Stomach (tissue), 9 donors: ENCODE measurements around the gene FAAP20. TPM values are rescaled to one million over a fixed set of nuclear protein-coding genes. Genes with fewer than 3 reads are reported as not detected.
A peak's percentile ranks its signal among the peaks of the same experiment; 100 is the strongest.

Experiments
- DNase-seq, 2 donors: peaks; one replicate each; pipeline versions ENCODE4 v3.0.0 to v3.0.0-alpha.2; 2013 to 2019
- H3K27ac ChIP-seq, 5 donors: fragments of 200-600 bp in 4 of 5; sonication (generic) in 4 of 5; one replicate each; pipeline ENCODE4 v1.5.1; 2013 to 2019; ENCODE audit warnings: mild to moderate bottlenecking in 1 of 5, moderate library complexity in 1 of 5
- H3K27me3 ChIP-seq, 3 donors: fragments of 200-600 bp; sonication (generic); one replicate each; pipeline ENCODE4 v1.5.1; 2017 to 2019; ENCODE audit warnings: mixed run types in 1 of 3
- H3K36me3 ChIP-seq, 4 donors: fragments of 200-600 bp; sonication (generic); 1 replicate in 3 of 4; 2 replicates in 1 of 4; pipeline ENCODE4 v1.5.1; 2016 to 2019
- H3K4me1 ChIP-seq, 4 donors: fragments of 200-600 bp; sonication (generic); one replicate each; pipeline ENCODE4 v1.5.1; 2016 to 2019
- H3K4me3 ChIP-seq, 4 donors: fragments of 200-600 bp; sonication (generic) in 3 of 4; one replicate each; pipeline ENCODE4 v1.5.1; 2016 to 2019; ENCODE audit warnings: mild to moderate bottlenecking in 1 of 4
- H3K9me3 ChIP-seq, 4 donors: fragments of 200-600 bp; sonication (generic); one replicate each; pipeline ENCODE4 v1.5.1; 2016 to 2019
- EP300 ChIP-seq: sonication (generic); formaldehyde crosslinking; IDR thresholded peaks from one replicate; pipeline ENCODE4 v1.6.1; 2017; ENCODE audit warnings: antibody characterized with exemption
- POLR2A ChIP-seq, 4 donors: fragments of 450-650 bp; IDR thresholded peaks; one replicate each; pipeline ENCODE4 v1.6.1; 2016; ENCODE audit warnings: antibody characterized with exemption in 4 of 4, control low read depth in 2 of 4, mild to moderate bottlenecking in 1 of 4, moderate library complexity in 1 of 4
- POLR2AphosphoS5 ChIP-seq, 3 donors: sonication (generic); formaldehyde crosslinking; IDR thresholded peaks; one replicate each; pipeline ENCODE4 v1.6.1; 2016; ENCODE audit warnings: antibody characterized with exemption in 3 of 3
- WGBS, 5 donors: extraction: QIAGEN DNeasy Blood & Tissue Kit in 3 of 5; methylation state at CpG; one replicate each; pipeline versions ENCODE4 v1.1.5 to v1.1.7; 2013 to 2018; 5-methylcytosine and 5-hydroxymethylcytosine counted together
- intact Hi-C: fragments of 100-400 bp; cut with DNase I; formaldehyde crosslinking; loops from one replicate; pipeline ENCODE4 v1.15.1; 2023; ENCODE audit warnings: low total_unique reads
- polyA plus RNA-seq, 3 donors: library from polyadenylated mRNA; stranded (reverse); fragments of 200-250 nt; gene quantifications; one replicate each; pipeline ENCODE4 v1.2.3, GENCODE V29; 2013
- total RNA-seq, 5 donors: library from RNA; depleted of rRNA; stranded (reverse); fragments of >200 nt; gene quantifications; one replicate each; pipeline versions ENCODE4 v1.1.0 to v1.2.3, GENCODE V29; 2014 to 2016
- TF ChIP-seq, protein P1 (sequence below), 7 experiments: fragments of 450-650 bp in 4 of 7; fragments of 200-600 bp in 3 of 7; sonication (generic) in 3 of 7; IDR thresholded peaks; one replicate each; pipeline ENCODE4 v1.5.1; 2016 to 2019; ENCODE audit warnings: antibody characterized with exemption in 7 of 7, control low read depth in 2 of 7, mild to moderate bottlenecking in 1 of 7
- donor health status: healthy with polysubstance abuse.
- donor health status: Bipolar disorder and iron deficiency.
- donor health status: healthy.

Gene FAAP20
- total and polyA plus RNA-seq, 8 donors, result 8.2 to 170 (median 67.1) TPM

DNA sequence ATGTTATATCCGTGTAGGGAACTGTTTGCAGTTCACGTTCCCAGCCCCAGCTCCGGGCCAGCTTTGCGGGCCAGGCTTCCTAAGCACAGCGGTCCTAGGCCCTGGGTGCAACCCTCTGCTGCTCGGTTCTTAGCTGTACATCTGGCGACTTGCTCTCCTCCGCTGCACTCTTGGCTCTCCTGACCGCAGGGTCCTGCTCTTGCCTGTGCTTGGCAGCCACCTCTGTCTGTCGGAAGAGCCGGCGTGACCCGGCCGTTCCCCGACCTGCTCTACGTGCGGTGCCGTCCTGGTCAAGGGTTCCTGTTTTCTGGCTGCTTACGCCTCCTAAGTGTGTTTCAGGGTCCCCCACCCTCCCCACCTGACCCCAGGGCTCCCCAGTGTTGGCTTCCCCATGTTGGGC is 36.7 kb downstream of the FAAP20 start:
- intact Hi-C loops, result no loop called here
- Histone ChIP-seq H3K4me1 (no peaks in the 10 kb centered on the region), H3K36me3 (peaks cover 0 to 59% (median 49%) of the 10 kb centered on the region in 4 donors), H3K27ac (no peak overlapping the region), H3K9me3 (no peaks in the 10 kb centered on the region), H3K27me3 (no peaks in the 10 kb centered on the region), H3K4me3 (no peak overlapping the region)
- no peak for DNase-seq
- WGBS, 5 donors, result 88 to 96% (median 93%) methylated on average over 18 to 19 of the region's 19 CpGs
- TF ChIP-seq, protein P1, sequence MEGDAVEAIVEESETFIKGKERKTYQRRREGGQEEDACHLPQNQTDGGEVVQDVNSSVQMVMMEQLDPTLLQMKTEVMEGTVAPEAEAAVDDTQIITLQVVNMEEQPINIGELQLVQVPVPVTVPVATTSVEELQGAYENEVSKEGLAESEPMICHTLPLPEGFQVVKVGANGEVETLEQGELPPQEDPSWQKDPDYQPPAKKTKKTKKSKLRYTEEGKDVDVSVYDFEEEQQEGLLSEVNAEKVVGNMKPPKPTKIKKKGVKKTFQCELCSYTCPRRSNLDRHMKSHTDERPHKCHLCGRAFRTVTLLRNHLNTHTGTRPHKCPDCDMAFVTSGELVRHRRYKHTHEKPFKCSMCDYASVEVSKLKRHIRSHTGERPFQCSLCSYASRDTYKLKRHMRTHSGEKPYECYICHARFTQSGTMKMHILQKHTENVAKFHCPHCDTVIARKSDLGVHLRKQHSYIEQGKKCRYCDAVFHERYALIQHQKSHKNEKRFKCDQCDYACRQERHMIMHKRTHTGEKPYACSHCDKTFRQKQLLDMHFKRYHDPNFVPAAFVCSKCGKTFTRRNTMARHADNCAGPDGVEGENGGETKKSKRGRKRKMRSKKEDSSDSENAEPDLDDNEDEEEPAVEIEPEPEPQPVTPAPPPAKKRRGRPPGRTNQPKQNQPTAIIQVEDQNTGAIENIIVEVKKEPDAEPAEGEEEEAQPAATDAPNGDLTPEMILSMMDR (IDR thresholded peaks at IDR 0.05), result no peak

DNA sequence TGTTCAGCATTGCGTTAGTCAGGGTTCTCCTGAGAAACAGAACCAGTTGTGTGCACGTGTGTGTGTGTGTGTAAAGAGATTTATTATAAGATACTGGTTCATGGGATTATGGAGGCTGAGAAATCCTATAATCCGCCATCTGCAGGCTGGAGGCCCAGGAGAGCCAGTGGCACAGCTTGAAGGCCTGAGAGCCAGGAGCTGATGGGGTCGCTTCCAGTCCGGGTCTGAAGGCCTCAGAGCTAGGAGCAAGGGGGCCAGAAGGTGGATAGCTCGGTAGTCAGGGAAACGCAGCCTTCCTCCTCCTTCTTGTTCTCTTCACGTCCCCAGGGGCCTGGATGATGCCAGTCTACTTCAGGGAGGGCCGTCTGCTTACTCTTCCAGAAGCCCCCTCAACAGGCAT is 37.7 kb downstream of the FAAP20 start:
- TF ChIP-seq POLR2AphosphoS5 (IDR thresholded peaks at IDR 0.05) (no peak), EP300 (no peak), POLR2A (IDR thresholded peaks at IDR 0.05) (no peak)
- TF ChIP-seq, protein P1 (IDR thresholded peaks at IDR 0.05), result no peak
- no peak for DNase-seq
- WGBS, 5 donors, result 77 to 93% (median 82%) methylated on average over 9 of the region's 9 CpGs

GRCh38 chr1:2155788-2156187 is 38.8 kb downstream of the FAAP20 start:
- Histone ChIP-seq H3K27ac (no peak overlapping the region), H3K4me1 (no peaks in the 10 kb centered on the region), H3K36me3 (peaks cover 0 to 77% (median 59%) of the 10 kb centered on the region in 4 donors), H3K9me3 (no peaks in the 10 kb centered on the region), H3K4me3 (no peak overlapping the region), H3K27me3 (no peaks in the 10 kb centered on the region)
- TF ChIP-seq, protein P1 (IDR thresholded peaks at IDR 0.05), result no peak
- no peak for TF ChIP-seq EP300
- TF ChIP-seq POLR2AphosphoS5 (IDR thresholded peaks at IDR 0.05), result no peak
- TF ChIP-seq POLR2A (IDR thresholded peaks at IDR 0.05), result no peak
- WGBS, 5 donors, result 76 to 92% (median 90%) methylated on average over 6 of the region's 6 CpGs
- DNase-seq, result no peak
- intact Hi-C loops, result no loop called here

More for the DNA sequence above, 37.7 kb downstream of the FAAP20 start:
- no peak overlapping the region for H3K27ac ChIP-seq
- H3K9me3 ChIP-seq, result no peaks in the 10 kb centered on the region
- no peaks in the 10 kb centered on the region for H3K4me1 ChIP-seq
- H3K4me3 ChIP-seq, result no peak overlapping the region
- peaks cover 0 to 66% (median 53%) of the 10 kb centered on the region in 4 donors for H3K36me3 ChIP-seq
- intact Hi-C loops, result no loop called here
- H3K27me3 ChIP-seq, result no peaks in the 10 kb centered on the region

- Histone ChIP-seq H3K27ac (no peak overlapping the region), H3K36me3 (peaks cover 0 to 83% (median 62%) of the 10 kb centered on the region in 4 donors), H3K9me3 (no peaks in the 10 kb centered on the region), H3K4me3 (no peak overlapping the region), H3K4me1 (peaks cover 0 to 3% (median 0%) of the 10 kb centered on the region in 4 donors), H3K27me3 (no peaks in the 10 kb centered on the region)
- intact Hi-C loops, result no loop called here
- 93 to 99% (median 98%) methylated on average over 10 of the region's 10 CpGs for WGBS, 5 donors
- no peak for DNase-seq
- TF ChIP-seq EP300, result no peak
- TF ChIP-seq POLR2A (IDR thresholded peaks at IDR 0.05), result peak in 1 of 4 donors; percentile 69
Measured at GRCh38 chr1:2155147-2155598, 39.4 kb downstream of the FAAP20 start.

GRCh38 chr1:2154022-2154421 is 40.5 kb downstream of the FAAP20 start:
- H3K9me3 ChIP-seq, result no peaks in the 10 kb centered on the region
- H3K4me3 ChIP-seq, result no peak overlapping the region
- peaks cover 0 to 5% (median 0%) of the 10 kb centered on the region in 4 donors for H3K4me1 ChIP-seq
- intact Hi-C loops, result no loop called here
- no peak overlapping the region for H3K27ac ChIP-seq
- H3K36me3 ChIP-seq, result peaks cover 0 to 80% (median 56%) of the 10 kb centered on the region in 4 donors
- no peaks in the 10 kb centered on the region for H3K27me3 ChIP-seq
- no peak for TF ChIP-seq POLR2A (IDR thresholded peaks at IDR 0.05)
- TF ChIP-seq POLR2AphosphoS5 (IDR thresholded peaks at IDR 0.05), result no peak
- TF ChIP-seq, protein P1 (IDR thresholded peaks at IDR 0.05), result no peak
- TF ChIP-seq EP300, result no peak
- 93 to 97% (median 96%) methylated on average over 20 to 21 of the region's 21 CpGs for WGBS, 5 donors
- no peak for DNase-seq
